ENCODE measurements around the gene TBCA.

DNA sequence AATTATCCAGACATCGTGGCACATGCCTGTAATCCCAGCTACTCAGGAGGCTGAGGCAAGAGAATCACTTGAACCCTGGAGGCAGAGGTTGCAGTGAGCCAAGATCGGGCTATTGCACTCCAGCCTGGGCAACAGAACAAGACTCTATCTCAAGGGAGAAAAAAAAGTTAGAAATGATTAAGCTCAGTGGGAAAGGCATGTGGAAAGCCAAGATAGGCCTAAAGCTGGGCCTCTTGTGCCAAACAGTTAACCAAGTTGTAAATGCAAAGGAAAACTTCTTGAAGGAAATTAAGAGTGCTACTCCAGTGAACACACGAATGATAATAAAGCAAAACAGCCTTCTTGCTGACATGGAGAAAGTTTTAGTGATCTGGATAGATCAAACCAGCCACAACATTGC lies 43.0 kb downstream of the TBCA start:
- TF ChIP-seq, protein P1, sequence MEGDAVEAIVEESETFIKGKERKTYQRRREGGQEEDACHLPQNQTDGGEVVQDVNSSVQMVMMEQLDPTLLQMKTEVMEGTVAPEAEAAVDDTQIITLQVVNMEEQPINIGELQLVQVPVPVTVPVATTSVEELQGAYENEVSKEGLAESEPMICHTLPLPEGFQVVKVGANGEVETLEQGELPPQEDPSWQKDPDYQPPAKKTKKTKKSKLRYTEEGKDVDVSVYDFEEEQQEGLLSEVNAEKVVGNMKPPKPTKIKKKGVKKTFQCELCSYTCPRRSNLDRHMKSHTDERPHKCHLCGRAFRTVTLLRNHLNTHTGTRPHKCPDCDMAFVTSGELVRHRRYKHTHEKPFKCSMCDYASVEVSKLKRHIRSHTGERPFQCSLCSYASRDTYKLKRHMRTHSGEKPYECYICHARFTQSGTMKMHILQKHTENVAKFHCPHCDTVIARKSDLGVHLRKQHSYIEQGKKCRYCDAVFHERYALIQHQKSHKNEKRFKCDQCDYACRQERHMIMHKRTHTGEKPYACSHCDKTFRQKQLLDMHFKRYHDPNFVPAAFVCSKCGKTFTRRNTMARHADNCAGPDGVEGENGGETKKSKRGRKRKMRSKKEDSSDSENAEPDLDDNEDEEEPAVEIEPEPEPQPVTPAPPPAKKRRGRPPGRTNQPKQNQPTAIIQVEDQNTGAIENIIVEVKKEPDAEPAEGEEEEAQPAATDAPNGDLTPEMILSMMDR (IDR thresholded peaks at IDR 0.05; ENCODE audit: low read depth, low read length, poor library complexity, severe bottlenecking): no peak
- TF ChIP-seq EZH2phosphoT487 (IDR thresholded peaks at IDR 0.05; ENCODE audit: borderline replicate concordance, low read length): no peak
